ELR (cell line): Measurements from ENCODE around the gene ELP4.
"Not testable (repeated sequence)": the region's sequence is repeated elsewhere in the genome, so short reads cannot be mapped to it uniquely, and the experiment has no call there.

Experiments
- DNase-seq: peaks from one replicate; pipeline ENCODE4 v3.0.0-alpha.2; 2015; ENCODE audit warnings: low read depth

ELP4 gene

GRCh38 chr11:31555938-31556337 is 46.4 kb downstream of the ELP4 start:
- no peak for DNase-seq

GRCh38 chr11:31558001-31558400 is 48.4 kb downstream of the ELP4 start:
- no peak for DNase-seq

GRCh38 chr11:31560842-31561476 is 51.4 kb downstream of the ELP4 start:
- DNase-seq, result no peak

GRCh38 chr11:31564517-31564916 is 55.0 kb downstream of the ELP4 start:
- DNase-seq, result not testable (repeated sequence)

GRCh38 chr11:31574133-31574532 is 64.6 kb downstream of the ELP4 start:
- not testable (repeated sequence) for DNase-seq

- DNase-seq, result not testable (repeated sequence)
Observed at GRCh38 chr11:31575764-31576163, 66.2 kb downstream of the ELP4 start.

GRCh38 chr11:31579412-31579811 is 69.8 kb downstream of the ELP4 start:
- not testable (repeated sequence) for DNase-seq

GRCh38 chr11:31582697-31583096 is 73.1 kb downstream of the ELP4 start:
- DNase-seq, result no peak

- DNase-seq, result no peak
Observed at GRCh38 chr11:31598454-31598853, 88.9 kb downstream of the ELP4 start.

GRCh38 chr11:31601635-31602282 is 92.2 kb downstream of the ELP4 start:
- DNase-seq, result no peak

GRCh38 chr11:31606893-31607292 is 97.3 kb downstream of the ELP4 start:
- no peak for DNase-seq

- no peak for DNase-seq
Observed at GRCh38 chr11:31607914-31608313, 98.3 kb downstream of the ELP4 start.

- DNase-seq, result no peak
Observed at GRCh38 chr11:31608995-31609394, 99.4 kb downstream of the ELP4 start.

GRCh38 chr11:31610544-31610943 is 101.0 kb downstream of the ELP4 start:
- no peak for DNase-seq

GRCh38 chr11:31617246-31617645 is 107.7 kb downstream of the ELP4 start:
- no peak for DNase-seq

GRCh38 chr11:31619980-31620379 is 110.4 kb downstream of the ELP4 start:
- DNase-seq, result no peak

GRCh38 chr11:31620434-31620833 is 110.9 kb downstream of the ELP4 start:
- DNase-seq, result peak; percentile 15

- no peak for DNase-seq
Observed at GRCh38 chr11:31625868-31626267, 116.3 kb downstream of the ELP4 start.

GRCh38 chr11:31628111-31628510 is 118.5 kb downstream of the ELP4 start:
- no peak for DNase-seq

- no peak for DNase-seq
Observed at GRCh38 chr11:31636983-31637382, 127.4 kb downstream of the ELP4 start.

GRCh38 chr11:31640611-31641010 is 131.0 kb downstream of the ELP4 start:
- no peak for DNase-seq

- DNase-seq, result peak; percentile 67
Observed at GRCh38 chr11:31641477-31642062, 132.0 kb downstream of the ELP4 start.

GRCh38 chr11:31643857-31644256 is 134.3 kb downstream of the ELP4 start:
- peak; percentile 62 for DNase-seq

GRCh38 chr11:31645747-31646146 is 136.2 kb downstream of the ELP4 start:
- DNase-seq, result peak; percentile 90
